DMS79 (cell line): Measurements from ENCODE around the gene FAM187B.
"Not testable (repeated sequence)": the region's sequence is repeated elsewhere in the genome, so short reads cannot be mapped to it uniquely, and the experiment has no call there.

Experiments
- DNase-seq: peaks from one replicate; lab custom pipeline; 2025; lab: John Stamatoyannopoulos, UW

Gene FAM187B

DNA sequence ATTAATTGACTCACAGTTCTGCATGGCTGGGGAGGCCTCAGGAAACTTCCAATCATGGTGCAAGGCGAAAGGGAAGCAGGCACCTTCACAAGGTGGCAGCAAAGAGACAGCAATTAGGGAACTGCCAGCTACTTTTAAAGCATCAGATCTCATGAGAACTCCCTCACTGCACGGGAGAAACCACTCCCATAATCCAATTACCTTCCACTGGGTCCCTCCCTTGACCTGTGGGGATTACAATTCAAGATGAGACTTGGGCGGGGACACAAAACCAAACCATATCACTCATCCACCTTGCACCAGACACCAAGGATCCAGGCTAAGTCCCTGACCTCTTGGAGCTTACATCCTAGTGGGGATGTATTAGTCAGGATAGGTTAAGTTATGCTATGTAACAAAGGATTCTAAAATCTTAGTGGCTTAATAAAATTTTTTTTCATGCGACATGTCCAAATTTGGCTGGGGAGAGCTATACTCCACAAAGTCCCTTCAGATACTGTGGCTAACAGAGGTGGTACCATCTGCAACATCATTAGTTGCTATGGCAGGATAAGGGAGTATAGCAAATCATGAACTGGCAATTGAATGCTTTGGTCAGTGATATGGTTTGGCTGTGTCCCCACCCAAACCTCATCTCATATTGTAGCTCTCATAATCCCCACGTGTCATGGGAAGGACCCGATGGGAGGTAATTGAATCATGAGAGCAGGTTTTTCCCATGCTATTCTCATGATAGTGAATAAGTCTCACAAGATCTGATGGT is 8.3 kb upstream of the FAM187B start:
- DNase-seq: no peak

DNA sequence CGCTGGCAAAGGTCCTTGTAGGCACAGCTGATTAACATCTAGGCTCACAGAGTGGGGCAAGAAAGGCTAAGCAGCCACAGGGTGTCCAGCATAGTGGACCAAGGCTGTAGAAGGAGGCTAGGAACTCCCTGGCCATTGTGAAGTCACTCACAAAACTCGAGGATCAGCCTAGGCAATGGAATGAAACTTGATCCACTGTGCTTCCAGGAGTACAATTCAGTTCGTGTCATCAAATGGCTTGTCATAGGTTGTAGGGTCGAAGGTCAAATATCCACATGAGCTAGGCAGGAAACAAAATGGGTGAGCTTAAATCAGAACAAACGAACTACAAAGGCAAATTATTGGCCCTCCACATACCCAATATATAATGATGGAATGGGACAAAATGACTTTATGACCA is 4.4 kb upstream of the FAM187B start:
- DNase-seq: no peak

DNA sequence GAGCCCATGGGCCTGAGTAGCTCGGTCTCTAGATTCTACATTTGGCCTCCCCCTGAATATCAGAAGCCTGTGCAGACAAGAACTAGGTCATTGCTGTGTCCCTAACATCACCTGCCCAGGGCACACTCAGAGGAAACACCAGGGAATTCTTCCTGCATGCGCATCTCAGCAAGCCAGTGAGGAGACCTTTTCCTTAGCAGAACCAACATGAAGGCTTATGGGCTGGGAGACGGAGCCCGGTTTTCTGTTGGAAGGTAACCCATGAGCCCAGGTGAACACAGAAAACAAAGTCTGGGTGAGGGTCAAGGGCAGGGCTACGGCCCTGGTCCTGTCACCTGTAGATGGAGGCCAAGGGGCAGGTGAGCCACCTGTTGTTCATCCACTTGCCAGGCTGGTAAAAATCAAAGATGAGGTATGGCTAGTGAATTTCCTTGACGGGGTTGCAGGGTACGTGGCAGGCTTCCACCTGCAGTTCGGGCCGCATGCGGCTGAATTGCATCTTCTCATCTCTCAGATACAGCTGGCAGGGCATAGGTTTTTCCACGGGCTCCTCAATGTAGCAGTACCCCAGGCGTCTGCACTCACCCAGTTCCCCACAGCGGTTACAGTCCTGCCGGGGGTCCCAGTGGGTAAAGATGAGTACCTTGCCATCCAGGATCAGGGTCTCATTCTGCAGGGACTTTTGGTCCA is 3.6 kb upstream of the FAM187B start:
- DNase-seq: no peak

DNA sequence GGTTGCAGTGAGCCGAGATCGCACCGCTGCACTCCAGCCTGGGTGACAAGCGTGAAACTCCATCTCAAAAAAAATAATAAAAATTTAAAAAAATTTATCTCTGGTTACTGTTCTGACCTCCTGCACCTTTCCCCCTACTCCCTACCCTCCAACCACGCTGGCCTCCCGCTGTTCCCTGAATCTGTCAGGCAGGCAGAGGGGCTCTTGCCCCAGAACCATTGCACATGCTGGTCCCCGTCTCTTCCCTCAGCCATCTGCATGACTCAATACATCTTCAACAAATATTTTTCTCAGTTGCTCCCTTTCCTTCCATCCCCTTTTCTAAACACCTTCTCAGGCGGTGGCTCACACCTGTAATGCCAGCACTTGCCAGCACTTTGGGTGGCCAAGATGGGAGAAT is 1.1 kb upstream of the FAM187B start:
- no peak for DNase-seq

DNA sequence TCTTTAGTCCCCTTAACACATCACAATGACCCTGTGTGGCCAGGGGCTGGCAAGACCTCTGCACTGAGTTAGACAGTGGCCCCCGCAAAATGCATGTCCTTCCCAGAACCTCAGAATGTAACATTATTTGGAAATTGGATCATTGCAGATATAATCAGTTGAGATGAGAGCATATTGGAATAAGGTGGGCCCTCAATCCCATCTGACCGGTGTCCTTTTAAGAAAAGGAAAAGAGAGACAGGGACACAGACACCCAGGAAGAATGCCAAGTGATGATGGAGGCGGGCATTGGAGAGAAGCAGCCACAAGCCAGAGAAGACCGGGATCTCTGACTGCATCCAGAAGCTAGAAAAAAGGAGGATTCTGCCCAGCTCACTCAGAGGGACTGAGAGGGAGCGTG is 1.8 kb downstream of the FAM187B start:
- DNase-seq: no peak

DNA sequence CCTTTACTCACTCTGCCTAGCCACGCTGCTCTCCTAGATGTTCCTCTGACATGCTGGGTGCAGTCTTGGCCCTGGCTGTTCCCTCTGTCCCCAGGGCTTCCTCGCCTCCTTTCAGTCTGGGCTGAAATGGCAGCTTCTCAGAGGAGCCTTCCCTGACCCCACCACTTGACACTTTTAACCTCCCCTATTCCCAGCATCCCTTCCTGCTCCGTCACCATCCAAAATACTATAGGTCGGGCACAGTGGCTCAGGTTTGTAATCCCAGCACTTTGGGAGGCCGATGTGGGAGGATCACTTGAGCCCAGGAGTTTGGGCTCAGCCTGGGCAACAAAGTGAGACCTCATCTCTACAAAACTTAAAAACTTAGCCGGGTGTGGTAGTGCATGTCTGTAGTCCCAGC is 2.6 kb downstream of the FAM187B start:
- DNase-seq: no peak

DNA sequence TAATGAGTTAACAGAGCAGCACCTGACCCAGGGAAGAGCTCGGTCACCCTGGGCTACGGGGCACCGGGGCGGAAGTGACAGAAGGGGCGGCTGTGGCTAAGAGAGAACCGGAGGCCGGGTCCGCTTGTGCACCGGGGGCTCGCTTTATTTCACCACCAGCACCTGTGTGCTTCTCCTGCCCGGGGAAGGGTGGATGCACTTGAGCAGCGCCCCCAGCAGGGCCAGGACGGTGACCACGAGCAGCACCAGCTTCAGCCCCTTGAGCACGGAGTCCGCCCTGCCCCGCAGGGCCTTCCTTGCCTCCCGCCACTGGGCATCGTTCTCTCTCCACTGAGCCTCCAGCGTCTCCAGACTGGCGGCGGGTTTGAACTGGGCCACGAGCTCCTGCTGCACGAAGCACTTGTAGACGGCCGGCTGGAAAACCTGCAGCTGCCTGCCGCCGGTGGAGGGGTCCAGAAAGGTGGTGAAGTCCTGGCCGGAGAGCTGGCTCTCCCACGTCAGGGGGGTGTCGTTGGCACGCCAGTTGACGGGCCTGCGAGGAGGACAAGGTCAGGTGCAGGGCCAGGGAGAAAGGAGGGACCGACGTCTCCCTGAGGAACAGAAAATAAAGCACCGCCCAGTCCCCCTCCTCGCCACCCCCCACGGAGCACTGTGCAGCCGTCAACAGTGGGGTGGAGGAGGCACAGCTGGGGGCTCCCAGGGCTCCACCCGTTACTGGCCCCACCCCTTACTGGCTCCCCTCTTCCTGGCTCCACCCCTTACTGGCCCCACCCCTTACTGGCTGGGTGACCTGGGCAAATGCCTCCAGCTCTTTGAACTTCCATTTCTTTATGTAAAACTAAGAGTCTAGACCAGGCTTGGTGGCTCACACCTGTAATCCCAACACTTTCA is 3.6 kb downstream of the FAM187B start:
- DNase-seq: no peak

DNA sequence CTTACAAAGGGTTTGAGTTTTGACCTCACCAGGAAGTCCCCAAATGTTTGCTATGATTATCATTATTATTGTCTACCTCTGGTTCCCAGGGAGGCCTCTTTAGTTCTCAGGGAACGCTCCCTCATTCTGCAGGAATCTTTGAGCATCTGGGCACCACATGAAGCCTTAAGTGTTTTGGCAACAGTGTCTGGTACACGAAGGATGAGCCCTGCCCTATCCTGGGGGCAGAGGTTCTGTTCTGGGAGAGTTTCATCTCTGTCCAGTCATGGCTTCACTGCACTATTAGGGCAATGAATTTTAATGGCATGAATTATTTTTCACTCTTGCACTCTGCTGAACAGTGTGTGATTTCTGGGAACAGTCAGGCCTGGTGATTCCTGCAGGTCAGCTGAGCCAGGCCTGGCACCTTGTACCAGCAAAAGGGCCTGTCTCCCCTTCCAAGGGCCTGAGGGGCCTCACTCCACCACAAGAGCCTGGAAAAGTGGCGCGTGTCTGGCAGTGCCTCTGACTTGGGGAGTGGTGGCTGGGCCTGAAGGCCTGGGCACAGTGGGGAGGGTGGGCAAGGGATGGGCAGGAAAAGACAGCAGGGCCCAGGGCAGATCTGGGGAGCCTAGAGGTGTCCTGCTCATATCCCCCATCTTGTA is 4.6 kb downstream of the FAM187B start:
- no peak for DNase-seq

DNA sequence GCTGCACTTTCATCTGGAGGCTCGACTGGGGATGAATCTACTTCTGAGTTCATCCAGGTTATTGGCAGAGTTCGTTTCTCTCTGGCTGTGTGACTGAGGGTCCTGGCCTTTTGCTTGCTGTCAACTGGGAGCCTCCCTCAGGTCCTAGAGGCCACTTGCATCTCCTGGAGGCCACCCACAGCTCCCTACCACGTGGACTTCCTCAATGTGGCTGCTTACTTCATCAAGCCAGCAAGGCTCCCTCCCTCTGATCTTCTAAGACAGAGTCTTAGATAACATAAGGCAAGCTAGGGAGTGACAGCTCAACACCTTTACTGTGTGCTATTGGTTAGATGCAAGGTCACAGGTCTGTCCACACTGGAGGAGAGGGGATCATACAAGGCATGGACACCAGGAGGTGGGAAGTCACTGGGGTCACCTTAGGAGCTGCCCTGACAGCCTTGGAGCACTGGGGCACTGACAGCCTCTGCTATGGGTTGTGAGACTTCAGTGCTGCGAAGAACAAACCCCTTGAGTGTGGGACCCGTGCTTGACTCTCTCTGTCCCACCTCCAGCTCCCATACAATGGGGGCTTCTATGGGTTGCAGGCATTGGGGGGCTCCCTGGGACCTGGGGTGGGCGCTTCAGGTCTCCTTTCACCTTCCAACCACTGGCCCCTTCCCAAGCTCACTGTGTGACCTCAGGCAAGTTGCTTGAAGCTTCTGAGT is 5.3 kb downstream of the FAM187B start:
- DNase-seq: no peak

DNA sequence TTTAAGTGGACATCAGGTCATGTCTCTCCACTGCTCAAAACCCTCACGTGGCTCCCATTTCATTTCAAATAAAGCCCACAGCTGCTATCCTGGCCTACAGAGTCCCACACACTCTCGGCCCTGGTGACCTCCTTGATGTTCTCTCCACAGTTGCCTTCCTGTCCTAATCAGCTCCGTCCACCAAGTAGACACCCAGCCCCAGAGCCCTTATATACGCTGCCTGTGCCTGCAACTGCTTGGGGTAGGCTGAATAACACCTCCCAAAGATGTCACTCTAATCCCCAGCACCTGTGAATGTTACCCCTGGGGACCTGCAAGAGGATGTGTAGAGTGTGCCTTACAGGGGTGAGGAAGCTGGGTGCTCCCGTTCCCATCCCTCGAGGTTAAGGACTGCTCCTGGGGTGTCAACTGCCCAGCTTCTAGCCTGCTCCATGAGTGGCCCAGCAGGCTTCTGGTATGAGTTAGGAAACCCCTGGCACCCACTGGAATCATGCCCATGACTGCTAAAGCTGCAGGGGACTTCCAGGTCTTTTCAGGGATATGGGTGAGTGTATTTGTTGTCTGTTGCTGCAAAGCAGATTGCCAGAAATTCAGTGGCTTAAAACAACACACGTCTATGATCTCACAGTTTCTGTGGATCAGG is 6.0 kb downstream of the FAM187B start:
- no peak for DNase-seq

DNA sequence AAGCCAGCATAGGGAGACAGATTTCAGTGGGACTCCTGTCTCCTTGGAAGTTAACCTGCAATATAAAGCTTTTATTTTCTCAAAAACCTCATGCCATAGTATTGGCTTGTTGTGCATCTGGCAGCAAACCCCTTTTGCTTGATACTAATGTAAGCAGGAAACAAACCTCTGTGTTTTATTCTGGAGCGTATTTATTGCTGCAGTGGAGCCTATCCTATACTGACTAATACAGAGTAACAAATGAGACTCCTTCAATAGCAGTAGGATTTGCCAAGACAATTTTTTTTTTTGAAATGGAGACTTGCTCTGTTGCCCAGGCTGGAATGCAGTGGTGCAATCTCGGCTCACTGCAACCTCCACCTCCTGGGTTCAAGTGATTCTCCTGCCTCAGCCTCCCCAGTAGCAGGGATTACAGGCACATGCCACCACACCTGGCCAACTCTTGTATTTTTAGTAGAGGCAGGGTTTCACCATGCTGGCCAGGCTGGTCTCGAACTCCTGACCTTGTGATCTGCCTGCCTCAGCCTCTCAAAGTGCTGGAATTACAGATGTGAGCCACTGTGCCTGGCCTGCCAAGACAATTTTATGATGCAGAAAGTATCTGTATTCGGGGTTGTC is 7.5 kb downstream of the FAM187B start:
- not testable (repeated sequence) for DNase-seq

DNA sequence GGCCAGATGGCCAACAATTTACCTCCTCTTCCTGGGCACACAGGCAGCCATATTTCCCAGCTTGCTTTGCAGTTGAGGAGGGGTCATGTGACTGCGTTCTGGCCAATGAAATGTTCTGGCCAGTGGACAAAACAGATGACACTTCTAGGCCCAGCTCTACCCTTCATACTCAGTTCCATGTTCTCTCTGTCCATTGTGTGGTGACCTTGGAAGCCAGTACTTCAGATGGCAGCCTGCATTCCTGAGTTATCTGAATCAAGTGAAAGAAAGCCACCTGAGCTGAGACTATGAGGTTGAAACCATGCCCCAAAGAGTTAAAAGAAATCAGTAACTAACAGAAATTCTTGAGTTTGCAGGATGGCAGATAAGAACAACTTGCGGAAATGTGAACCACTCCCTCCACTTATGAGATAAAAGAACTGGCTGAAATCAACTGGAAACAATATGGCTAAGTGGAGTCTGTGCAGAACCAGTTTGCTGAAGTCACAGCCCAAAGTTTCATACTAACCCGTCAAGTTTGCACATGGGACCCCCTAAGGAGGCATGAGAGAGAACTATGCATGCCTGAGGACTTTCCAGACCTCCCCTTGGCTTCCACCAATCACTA is 8.1 kb downstream of the FAM187B start:
- DNase-seq: no peak

DNA sequence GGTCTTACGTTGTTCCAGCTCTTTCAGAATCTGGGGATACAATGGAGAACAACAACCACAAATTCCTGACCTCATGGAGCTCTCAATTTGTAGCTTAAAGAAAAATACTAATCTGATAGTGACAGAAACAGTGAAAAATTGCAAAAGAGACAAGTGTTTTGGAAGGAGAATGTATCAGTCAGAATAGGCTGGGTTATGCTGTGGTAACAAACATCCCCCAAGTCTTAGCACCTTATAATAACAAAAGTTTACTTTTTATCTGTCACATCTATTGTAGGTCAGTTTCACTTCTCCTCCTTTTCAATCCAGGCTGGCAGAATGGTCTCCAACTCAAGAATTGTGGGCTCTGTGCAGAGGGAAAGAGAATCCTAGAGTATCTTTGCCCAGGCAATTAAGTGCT is 9.5 kb downstream of the FAM187B start:
- no peak for DNase-seq

DNA sequence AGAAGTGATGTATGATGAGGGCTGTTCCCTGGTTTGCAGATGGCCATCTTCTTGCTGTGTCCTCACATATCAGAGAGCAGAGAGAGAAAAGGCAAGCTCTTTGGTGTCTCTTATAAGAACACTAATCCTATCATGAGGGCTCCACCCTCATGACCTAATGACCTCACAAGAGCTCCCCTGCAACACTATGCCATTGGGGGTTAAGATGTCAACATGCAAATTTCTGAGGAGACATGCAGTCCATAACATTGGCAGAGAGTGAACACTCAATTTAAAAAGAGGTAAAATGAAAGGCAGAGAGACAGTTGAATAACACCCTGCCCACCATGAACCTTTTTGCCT is 10.9 kb downstream of the FAM187B start:
- DNase-seq: no peak

DNA sequence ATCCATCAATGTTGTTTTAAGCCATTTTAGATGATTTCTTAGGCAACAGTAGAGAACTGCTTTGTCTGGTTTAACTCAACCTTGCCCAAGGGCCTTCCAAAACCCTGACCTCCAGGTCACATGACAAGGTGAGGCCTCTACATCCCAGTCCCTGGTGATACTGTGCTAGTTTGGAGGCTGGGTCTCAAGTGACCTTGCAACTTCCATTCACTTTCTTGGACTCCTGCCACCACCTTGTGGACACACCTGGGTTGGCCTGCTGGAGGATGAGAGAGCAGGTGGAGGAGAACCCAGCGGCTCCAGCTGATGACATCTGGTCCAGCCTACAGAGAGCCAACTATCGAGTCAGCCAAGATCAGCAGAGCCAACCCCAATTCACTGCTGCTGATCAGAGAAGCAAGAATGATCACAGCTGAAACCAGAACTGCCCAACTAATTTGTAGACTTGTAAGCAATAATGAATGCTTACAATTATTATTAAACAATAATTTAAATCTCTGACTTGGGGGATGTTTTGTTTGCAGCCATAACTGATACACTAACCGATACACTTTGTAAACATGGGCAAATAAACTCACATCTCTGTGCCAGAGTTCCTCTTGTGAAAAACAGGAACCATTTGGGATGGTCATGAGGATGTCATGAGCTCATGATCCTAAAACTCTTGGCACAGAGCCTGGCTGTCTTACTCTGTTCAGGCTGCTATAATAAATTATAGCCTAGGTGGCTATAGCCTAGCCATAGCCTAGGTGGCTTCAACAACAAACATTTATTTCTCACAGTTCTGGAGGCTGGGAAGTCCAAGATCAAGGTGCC is 11.5 kb downstream of the FAM187B start:
- DNase-seq: no peak

DNA sequence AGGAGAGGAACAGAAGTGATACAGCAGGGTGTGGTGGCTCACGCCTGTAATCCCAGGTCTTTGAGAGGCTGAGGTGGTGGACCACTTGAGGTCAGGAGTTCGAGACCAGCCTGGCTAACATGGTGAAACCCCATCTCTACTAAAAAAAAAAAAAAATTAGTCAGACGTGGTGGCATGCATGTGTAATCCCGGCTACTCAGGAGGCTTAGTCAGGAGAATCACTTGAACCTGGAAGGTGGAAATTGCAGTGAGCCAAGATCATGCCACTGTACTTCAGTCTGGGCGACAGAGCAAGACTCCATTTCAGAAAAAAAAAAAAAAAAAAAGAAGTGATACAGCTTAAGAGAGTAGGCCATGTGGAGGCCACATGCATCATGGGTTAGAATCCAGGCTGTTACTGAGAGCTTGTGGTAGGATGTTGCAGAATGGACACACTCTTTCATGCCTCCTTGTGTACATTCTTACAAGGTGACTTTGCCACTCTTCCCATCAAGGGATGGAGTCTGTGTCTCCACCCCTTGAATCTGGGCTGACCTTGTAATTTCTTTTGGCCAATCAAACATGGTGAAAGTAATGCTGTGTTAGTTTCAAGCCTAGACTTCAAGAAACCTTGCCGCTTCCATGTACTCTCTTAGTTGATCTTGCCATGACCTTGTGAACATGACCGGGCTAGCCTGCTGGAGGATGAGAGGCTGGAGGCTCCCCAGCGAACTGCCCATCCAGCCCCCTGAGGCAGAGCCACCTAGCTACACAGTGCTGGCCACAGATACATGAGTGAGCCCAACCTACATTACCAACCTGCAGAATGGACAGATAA is 12.3 kb downstream of the FAM187B start:
- no peak for DNase-seq

DNA sequence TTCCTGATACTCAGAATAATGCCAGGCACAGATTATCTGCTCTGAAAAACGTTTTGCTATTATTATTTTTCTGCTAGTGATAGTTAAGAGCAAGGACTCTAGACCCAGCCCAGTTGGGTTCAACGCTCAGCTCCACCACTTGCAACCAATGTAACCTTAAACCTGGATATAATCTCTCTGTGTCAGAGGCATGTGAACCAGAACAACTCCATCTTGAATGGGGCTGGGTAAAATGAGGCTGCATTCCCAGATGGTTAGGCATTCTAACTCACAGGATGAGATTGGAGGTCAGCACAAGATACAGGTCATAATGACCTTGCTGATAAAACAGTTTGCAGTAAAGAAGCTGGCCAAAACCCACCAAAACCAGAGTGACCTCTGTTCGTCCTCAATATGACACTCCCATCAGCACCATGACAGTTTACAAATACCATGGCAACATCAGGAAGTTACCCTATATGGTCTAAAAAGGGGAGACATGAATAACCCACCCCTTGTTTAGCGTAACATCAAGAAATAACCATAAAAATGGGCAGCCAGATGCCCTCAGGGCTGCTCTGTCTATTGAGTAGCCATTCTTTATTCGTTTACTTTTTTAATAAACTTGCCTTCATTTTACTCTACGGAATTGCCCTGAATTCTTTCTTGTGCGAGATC is 13.6 kb downstream of the FAM187B start:
- DNase-seq: no peak
